Measurements from ENCODE around the gene CYP2F1.

DNA sequence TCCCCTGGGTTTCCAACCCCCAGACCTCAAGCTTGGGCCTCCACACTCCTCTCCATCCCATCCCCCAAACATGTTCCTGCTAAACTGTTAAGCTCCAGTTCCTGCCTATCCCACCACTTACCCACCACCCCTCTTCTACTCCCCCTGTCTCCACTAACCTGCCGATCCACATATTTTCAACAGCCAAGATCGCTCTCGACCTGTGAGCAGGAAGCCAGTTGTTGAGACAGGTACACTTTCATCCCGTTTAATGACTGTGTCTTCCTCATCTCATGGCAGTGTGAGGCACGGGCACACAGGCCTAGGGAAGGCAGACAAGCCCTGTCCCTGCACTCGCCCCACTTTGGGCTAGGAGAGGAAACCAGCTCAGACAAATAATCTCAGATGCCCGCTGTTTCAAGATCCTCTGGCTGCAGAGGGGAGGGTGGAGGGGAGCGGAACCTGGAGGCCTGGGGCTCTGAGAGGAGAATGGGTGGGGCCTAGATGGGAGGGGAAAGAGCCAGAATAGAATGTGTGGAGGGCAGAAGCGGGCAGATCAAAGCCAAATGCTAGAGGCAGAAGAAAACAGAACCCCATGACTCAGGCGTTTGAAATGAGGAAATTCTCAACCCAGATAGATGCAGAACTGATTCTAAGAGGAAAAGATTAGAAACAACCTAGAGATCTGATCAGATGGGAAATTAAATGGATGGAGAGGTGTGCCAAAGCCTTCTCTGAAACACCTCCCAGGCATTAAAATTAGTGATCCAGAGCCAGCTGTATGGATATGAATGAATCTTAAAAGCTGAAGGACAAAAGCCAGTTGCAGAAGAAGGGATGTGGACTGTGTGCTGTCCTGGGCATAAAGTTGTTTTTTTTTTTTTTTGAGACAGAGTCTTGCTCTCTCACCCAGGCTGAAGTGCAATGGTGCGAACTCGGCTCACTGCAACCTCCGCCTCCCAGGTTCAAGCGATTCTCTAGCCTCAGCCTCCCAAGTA is 61.9 kb downstream of the CYP2F1 start:
- TF ChIP-seq, protein P1, sequence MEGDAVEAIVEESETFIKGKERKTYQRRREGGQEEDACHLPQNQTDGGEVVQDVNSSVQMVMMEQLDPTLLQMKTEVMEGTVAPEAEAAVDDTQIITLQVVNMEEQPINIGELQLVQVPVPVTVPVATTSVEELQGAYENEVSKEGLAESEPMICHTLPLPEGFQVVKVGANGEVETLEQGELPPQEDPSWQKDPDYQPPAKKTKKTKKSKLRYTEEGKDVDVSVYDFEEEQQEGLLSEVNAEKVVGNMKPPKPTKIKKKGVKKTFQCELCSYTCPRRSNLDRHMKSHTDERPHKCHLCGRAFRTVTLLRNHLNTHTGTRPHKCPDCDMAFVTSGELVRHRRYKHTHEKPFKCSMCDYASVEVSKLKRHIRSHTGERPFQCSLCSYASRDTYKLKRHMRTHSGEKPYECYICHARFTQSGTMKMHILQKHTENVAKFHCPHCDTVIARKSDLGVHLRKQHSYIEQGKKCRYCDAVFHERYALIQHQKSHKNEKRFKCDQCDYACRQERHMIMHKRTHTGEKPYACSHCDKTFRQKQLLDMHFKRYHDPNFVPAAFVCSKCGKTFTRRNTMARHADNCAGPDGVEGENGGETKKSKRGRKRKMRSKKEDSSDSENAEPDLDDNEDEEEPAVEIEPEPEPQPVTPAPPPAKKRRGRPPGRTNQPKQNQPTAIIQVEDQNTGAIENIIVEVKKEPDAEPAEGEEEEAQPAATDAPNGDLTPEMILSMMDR (IDR thresholded peaks at IDR 0.05), result no peak
- TF ChIP-seq POLR2A (IDR thresholded peaks at IDR 0.05) (no peak), EP300 (IDR thresholded peaks at IDR 0.05) (no peak)
